Thyroid gland (tissue), 4 donors: ENCODE measurements around the gene MGMT.

Experiments
- CTCF ChIP-seq, 6 experiments: fragments of 200-600 bp in 3 of 6; fragments of 450-650 bp in 3 of 6; sonication (generic) in 3 of 6; IDR thresholded peaks; one replicate each; pipeline ENCODE4 v1.5.1; 2016 to 2019; ENCODE audit warnings: antibody characterized with exemption in 6 of 6, mild to moderate bottlenecking in 2 of 6, inconsistent platforms in 1 of 6, moderate library complexity in 1 of 6
- POLR2A ChIP-seq, 2 donors: fragments of 450-650 bp; IDR thresholded peaks; one replicate each; pipeline ENCODE4 v1.6.1; 2017; ENCODE audit warnings: antibody characterized with exemption in 2 of 2, mild to moderate bottlenecking in 2 of 2, moderate library complexity in 1 of 2

- TF ChIP-seq CTCF (IDR thresholded peaks at IDR 0.05) (no peak), POLR2A (IDR thresholded peaks at IDR 0.05) (no peak)
These were observed 89.3 kb downstream of the MGMT start for GRCh38 chr10:129556316-129556715.
